Adrenal gland (tissue), 12 donors: ENCODE measurements around the gene DLG5. TPM values are rescaled to one million over a fixed set of nuclear protein-coding genes. Genes with fewer than 3 reads are reported as not detected.
A peak's percentile ranks its signal among the peaks of the same experiment; 100 is the strongest.

ENCODE experiments used
- DNase-seq, 7 donors: peaks; one replicate each; pipeline ENCODE4 v3.0.0-alpha.2; 2019 to 2020
- H3K27ac ChIP-seq, 5 donors: fragments of 200-600 bp; sonication (generic) in 4 of 5; 1 replicate in 3 of 5; 2 replicates in 2 of 5; pipeline versions ENCODE4 v1.5.1 to v1.8.0; 2016 to 2020; ENCODE audit warnings: mild to moderate bottlenecking in 1 of 5
- H3K27me3 ChIP-seq: fragments of 200-600 bp; 2 replicates; pipeline ENCODE4 v1.8.0; 2021
- H3K36me3 ChIP-seq, 2 donors: fragments of 200-600 bp; replicated peaks in 1 of 2; 1 replicate in 1 of 2; 2 replicates in 1 of 2; pipeline versions ENCODE4 v1.5.1 to v1.8.0; 2018 to 2022
- H3K4me1 ChIP-seq, 2 donors: fragments of 200-600 bp; replicated peaks in 1 of 2; 1 replicate in 1 of 2; 2 replicates in 1 of 2; pipeline versions ENCODE4 v1.5.1 to v1.8.0; 2018 to 2021
- H3K4me3 ChIP-seq, 4 donors: fragments of 200-600 bp; sonication (generic) in 3 of 4; one replicate each; pipeline ENCODE4 v1.5.1; 2016 to 2018
- H3K9me3 ChIP-seq, 3 donors: fragments of 200-600 bp; sonication (generic) in 1 of 3; replicated peaks in 1 of 3; 1 replicate in 2 of 3; 2 replicates in 1 of 3; pipeline versions ENCODE4 v1.5.1 to v1.8.0; 2016 to 2021
- CTCF ChIP-seq, 6 experiments: fragments of 450-650 bp in 4 of 6; fragments of 200-600 bp in 2 of 6; sonication (generic) in 1 of 6; IDR thresholded peaks; 1 replicate in 5 of 6; 2 replicates in 1 of 6; pipeline versions ENCODE4 v1.5.1 to v1.8.0; 2016 to 2021; ENCODE audit warnings: antibody characterized with exemption in 6 of 6, mild to moderate bottlenecking in 2 of 6, moderate library complexity in 1 of 6
- POLR2A ChIP-seq, 2 donors: fragments of 450-650 bp; IDR thresholded peaks; one replicate each; pipeline ENCODE4 v1.6.1; 2017; ENCODE audit warnings: antibody characterized with exemption in 2 of 2, mild to moderate bottlenecking in 2 of 2, moderate library complexity in 1 of 2
- WGBS, 4 donors: extraction: QIAGEN DNeasy Blood & Tissue Kit in 2 of 4; methylation state at CpG; one replicate each; pipeline versions ENCODE4 v1.1.5 to v1.1.7; 2013 to 2017; 5-methylcytosine and 5-hydroxymethylcytosine counted together
- intact Hi-C, 2 donors: fragments of 100-400 bp; cut with DNase I; formaldehyde crosslinking; loops; one replicate each; pipeline versions ENCODE4 v1.14.1 to v1.15.0; 2022 to 2023
- polyA plus RNA-seq, 3 donors: library from polyadenylated mRNA; stranded (reverse); fragments of 200-250 nt in 2 of 3; fragments of 350-450 nt in 1 of 3; fragmentation: Illumina TruSeq in 1 of 3; extraction: RNeasy Lipid Tissue Mini Kit (QIAGEN cat#74804) in 1 of 3; gene quantifications; one replicate each; pipeline ENCODE4 v1.2.3, GENCODE V29; 2013 to 2014
- total RNA-seq, 9 donors: library from RNA; depleted of rRNA in 4 of 9; stranded (reverse); fragments of >200 nt in 4 of 9; fragments of 120-200 nt in 1 of 9; fragmentation: NEBNext Ultra II Directional in 1 of 9; extraction: Animal tissue kit (Norgen Biotek cat#: 25700) in 1 of 9; gene quantifications; one replicate each; pipeline versions ENCODE4 v1.1.0 to v1.2.4, GENCODE V29; 2013 to 2023
- donor health status: healthy with polysubstance abuse.
- donor health status: Bipolar disorder and iron deficiency.
- donor health status: DM: yes; HTN: yes; CAD: no.
- donor health status: DM: no; HTN: no; CAD: no.
- donor health status: DM: no; HTN: no; CAD: no.
- donor health status: DM: yes; HTN: yes; CAD: no.

The DLG5 gene
- total and polyA plus RNA-seq, 12 donors, result 32.6 to 175 (median 101) TPM

GRCh38 chr10:77879710-77880109, 46.8 kb downstream of the DLG5 start:
- Histone ChIP-seq H3K4me1 (peaks cover 63 to 89% of the 10 kb centered on the region in 2 donors), H3K27ac (peak overlapping the region; percentile 69 to 96 (median 94)), H3K9me3 (no peaks in the 10 kb centered on the region), H3K27me3 (no peaks in the 10 kb centered on the region), H3K36me3 (no peaks in the 10 kb centered on the region), H3K4me3 (peak overlapping the region in 1 of 4 donors; percentile 37)
- WGBS, 4 donors, result 35 to 50% (median 43%) methylated on average over 3 of the region's 3 CpGs
- TF ChIP-seq POLR2A (IDR thresholded peaks at IDR 0.05) (peak in 1 of 2 donors; percentile 13), CTCF (IDR thresholded peaks at IDR 0.05) (no peak)
- intact Hi-C loops, result no loop called here
- peak in 3 of 7 donors; percentile 45 to 72 (median 62) for DNase-seq

GRCh38 chr10:77879065-77879464, 47.5 kb downstream of the DLG5 start:
- WGBS, 4 donors, result 91 to 96% (median 92%) methylated on average over 4 of the region's 4 CpGs
- H3K4me3 ChIP-seq, result peak overlapping the region in 1 of 4 donors; percentile 37
- H3K36me3 ChIP-seq, result no peaks in the 10 kb centered on the region
- TF ChIP-seq POLR2A (IDR thresholded peaks at IDR 0.05) (no peak), CTCF (IDR thresholded peaks at IDR 0.05) (no peak)
- H3K9me3 ChIP-seq, result no peaks in the 10 kb centered on the region
- DNase-seq, result no peak
- no peaks in the 10 kb centered on the region for H3K27me3 ChIP-seq
- intact Hi-C loops, result no loop called here
- peaks cover 69 to 89% of the 10 kb centered on the region in 2 donors for H3K4me1 ChIP-seq
- peak overlapping the region; percentile 69 to 96 (median 94) for H3K27ac ChIP-seq

- DNase-seq, result peak; percentile 72 to 92 (median 88)
- Histone ChIP-seq H3K27me3 (no peaks in the 10 kb centered on the region), H3K4me3 (peak overlapping the region in 1 of 4 donors; percentile 41), H3K9me3 (no peaks in the 10 kb centered on the region), H3K36me3 (no peaks in the 10 kb centered on the region), H3K27ac (peak overlapping the region; percentile 69 to 96 (median 94)), H3K4me1 (peaks cover 83 to 93% of the 10 kb centered on the region in 2 donors)
- intact Hi-C loops, result no loop called here
- no peak for TF ChIP-seq CTCF (IDR thresholded peaks at IDR 0.05)
- TF ChIP-seq POLR2A (IDR thresholded peaks at IDR 0.05), result peak in 1 of 2 donors; percentile 66
- 24 to 32% (median 28%) methylated on average over 10 to 16 of the region's 16 CpGs for WGBS, 4 donors
Observed at GRCh38 chr10:77877441-77878344, 48.9 kb downstream of the DLG5 start.

- Histone ChIP-seq H3K4me1 (peaks cover 82 to 93% of the 10 kb centered on the region in 2 donors), H3K9me3 (no peaks in the 10 kb centered on the region), H3K4me3 (no peak overlapping the region), H3K27ac (peak overlapping the region; percentile 74 to 97 (median 94)), H3K36me3 (no peaks in the 10 kb centered on the region), H3K27me3 (no peaks in the 10 kb centered on the region)
- peak in 1 of 7 donors; percentile 60 for DNase-seq
- 52 to 64% (median 58%) methylated on average over 5 of the region's 5 CpGs for WGBS, 4 donors
- TF ChIP-seq POLR2A (IDR thresholded peaks at IDR 0.05), result no peak
- TF ChIP-seq CTCF (IDR thresholded peaks at IDR 0.05), result no peak
- intact Hi-C loops, result no loop called here
Observed at GRCh38 chr10:77875730-77876129, 50.8 kb downstream of the DLG5 start.
